Measurements from ENCODE around the gene PGLYRP4.

GRCh38 chr1:153356392-153357075, 7.9 kb upstream of the PGLYRP4 start:
- TF ChIP-seq CTCF (IDR thresholded peaks at IDR 0.05; ENCODE audit: low read length) (no peak), EZH2 (IDR thresholded peaks at IDR 0.05; ENCODE audit: borderline replicate concordance, low read length) (no peak)

Data from OCI-LY1 (cell line).